CD4-positive, alpha-beta T cell treated with Interferon alpha-2 for 1 hour (primary cell): Measurements from ENCODE around the gene MGRN1.
A peak's percentile ranks its signal among the peaks of the same experiment; 100 is the strongest.

Experiments
- DNase-seq, 2 donors: peaks; one replicate each; pipeline ENCODE4 v3.0.0-alpha.2; 2020 to 2022

Gene MGRN1

DNA sequence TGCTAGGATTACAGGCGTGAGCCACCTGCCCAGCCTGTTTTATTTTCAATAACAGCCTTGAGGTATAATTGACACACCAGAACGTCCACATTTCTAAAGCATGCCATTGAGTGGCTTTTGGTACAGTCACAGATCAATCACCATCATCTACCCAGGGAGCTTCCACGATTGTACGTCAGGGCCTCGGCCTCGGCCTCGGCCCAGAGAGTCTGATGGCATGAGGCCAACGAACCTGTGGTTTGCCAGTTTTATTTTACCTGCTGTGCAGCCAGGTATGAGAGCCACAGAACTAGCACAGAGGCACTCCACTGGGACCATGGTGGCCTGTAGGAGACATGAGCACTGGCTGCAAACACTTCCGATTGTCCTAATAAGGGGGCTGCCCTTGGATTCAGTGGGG, 18.3 kb upstream of the MGRN1 start:
- DNase-seq = no peak

DNA sequence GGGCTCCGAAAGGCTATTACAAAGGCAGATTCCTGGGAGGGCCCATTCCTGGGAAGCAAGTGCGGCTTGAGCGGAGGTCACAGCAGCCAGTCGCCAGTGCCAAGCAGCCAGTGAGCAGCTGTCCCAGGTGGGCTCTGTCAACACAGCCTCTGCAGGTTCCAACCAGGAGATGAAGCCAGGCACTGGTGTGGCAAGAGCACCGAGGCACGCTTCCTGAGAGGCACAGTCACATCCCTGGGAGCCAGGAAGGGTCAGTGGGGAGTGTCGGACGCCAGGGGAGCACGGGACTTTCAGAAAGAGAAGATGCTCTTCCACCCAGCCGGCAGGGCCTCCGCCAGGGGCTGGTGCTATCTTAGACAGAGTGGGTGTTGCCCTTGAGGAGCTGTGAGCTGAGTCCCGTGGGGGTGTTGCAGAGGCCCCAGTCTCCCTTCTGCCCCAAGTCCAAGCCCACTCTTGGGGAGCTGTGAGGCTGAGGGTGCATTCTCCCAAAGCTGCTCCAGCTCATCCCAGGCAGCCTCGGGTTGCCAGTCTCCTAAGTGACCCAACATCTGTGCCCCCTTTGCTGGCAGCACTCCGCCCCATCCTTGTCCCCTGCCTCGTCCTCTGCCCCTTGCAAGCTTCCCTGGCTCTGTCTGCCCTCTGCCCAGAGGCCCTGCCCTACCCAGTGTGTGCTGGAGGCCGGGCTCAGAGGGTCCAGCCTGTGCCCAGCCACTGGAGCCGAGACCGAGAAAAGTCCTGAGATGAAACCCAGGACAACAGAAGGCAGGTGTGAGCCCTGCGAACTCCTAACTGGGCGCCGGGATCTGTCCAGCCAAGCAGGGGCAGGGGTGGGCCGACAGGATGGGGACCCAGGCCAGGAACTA, 16.6 kb upstream of the MGRN1 start:
- DNase-seq = no peak

DNA sequence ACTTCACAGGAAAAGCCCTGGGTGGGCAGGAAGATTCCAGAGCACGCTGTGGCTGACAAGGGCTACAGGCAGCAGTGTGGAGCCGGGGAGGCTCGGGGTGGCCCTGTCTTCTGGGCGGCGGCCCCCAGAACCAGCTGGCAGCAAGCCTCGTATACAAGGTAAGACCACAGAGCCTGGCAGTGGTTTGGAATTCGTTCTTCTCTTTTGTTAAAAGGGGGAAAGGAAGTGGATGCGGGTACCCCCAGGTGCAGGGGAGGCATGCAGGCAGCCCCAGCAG, 16.0 kb upstream of the MGRN1 start:
- DNase-seq = no peak

DNA sequence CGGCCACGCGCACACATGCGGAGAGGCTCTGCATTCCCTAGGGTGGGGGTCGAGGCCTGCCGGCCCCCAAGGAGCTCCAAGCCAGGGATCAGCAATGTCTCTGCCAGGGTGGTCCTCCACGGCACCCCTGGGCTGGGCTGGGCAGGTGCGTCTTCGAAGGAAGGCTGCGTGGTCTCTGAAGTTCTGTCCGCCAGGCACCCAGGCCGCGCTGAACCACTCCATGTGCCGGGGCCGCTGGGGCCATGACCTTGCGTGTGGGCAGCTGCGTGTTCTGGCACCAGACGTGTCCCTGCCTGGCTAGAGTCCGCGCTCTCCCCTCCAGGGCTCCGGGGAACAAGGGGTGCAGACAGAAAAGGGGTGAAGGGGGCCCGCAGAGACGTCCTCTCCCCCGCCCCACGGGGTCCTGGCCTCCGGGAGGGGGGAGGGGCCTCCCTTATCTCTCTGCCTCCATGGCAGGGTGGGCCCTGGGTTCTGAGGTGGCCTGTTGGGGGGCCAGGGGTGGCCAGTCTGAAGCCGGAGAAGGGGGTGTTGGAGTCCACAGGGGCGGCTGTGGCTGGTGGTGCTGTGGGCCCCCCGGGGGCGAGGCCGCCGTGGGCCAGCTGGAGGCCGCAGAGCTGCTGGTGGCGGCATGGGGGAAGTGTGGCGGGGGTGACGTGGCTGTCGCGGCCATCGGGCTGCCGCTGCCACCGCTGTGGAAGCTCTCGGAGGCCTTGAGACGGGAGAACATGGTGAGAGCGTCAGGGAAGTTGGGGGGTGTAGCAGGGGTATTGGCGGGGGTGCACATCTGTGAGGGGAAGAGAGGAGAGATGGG, 15.2 kb upstream of the MGRN1 start:
- no peak for DNase-seq

DNA sequence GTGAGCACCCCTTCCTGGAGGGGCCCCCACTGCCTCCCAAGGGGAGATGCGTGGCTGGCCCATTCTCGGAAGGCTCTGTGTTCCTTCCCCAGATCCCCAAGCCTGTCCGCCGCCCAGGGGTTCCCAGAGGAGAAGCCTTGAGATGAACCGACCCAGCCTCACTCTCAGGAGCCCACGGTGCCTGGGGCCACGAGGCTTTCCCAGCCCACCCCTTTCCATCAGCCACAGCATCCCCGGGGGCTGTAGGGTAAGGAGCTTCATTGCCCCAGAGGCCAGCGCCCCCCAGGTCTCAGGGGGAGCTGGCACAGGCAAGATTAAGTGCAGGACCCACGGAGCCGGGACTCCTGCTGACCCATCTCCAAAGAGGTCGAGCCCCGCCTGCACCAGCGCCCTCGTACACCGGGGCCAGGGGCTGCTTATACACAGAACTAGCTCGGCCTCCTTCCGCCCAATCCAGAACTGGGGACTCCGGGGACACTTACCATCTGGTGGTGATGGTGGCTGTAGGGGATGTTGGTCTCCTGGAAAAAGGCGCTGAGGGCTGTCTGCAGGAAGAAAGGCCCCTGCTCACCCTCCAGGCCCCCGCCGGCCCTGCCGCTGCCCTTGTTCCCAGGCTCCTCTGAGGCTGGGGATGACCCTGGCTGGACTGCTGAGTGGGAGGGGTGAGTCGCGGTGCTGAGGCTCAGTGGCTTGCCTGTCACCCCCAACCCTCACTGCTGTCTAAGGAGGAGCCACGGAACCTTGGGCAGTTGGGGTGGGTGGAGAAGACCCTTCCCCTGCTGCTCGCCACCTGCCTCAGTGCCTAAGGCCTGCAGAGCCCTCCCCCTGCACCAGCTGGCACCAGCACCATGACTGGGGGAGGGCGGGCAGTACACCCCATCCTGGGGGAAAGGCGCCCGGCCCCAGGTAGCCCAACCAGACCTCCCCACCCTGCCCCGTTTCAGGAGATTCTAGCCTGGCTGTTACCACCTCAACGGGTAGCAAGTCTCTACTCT, 14.3 kb upstream of the MGRN1 start:
- no peak for DNase-seq

DNA sequence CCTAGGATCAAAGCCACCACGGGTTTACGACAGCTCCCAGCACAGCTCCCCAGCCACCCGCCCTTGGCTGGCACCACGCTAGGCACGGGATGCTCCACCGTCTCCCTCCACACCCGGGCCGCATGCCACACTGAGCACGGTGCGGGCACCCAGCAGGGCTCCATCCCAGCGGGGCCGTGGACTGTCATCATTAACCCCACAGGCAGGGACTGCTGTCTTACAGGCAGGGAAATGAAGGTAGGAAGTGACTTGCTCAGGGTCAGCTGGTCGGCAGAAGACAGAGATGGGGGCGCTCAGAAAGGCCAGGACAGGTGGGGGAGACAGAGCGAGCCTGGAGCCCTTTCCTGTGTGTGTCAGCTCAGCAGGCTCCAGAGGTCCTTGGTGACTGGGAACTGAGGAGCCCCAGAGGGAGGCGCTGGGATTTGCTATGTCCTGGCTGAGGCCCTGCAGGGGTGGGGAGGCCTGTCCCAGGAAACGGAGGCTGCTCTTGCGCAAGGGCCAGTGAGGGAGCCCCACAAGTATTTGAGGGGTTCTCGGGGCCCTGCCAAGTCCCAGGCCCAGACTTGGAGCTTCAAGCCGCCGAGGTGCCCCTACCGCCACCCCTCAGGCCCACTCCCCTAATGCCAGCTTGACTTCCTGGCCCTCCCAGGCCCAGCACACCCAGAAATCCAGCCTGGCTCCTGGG, 13.1 kb upstream of the MGRN1 start:
- no peak for DNase-seq

DNA sequence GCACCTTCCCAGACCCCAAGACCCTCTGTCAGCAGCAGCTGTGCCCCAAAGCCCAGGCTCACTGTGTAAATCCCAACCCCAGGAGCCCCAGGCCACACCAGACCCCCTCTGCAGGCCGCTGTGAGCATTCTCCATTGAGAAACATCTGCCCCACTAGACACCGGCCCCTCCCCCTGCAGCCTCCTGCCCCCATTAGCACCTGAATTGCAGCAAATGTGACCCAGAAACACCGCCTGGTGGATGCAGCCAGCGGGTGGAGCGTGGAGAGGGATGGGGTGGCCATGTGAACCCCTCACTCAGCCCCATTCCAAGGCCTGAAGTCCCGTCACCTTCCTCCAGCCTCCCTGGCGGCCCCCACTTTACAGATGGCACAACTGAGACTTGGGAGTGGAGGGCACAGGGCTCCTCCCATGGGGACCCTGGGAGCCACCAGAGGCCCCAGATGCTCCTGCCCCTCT, 12.1 kb upstream of the MGRN1 start:
- DNase-seq = no peak

DNA sequence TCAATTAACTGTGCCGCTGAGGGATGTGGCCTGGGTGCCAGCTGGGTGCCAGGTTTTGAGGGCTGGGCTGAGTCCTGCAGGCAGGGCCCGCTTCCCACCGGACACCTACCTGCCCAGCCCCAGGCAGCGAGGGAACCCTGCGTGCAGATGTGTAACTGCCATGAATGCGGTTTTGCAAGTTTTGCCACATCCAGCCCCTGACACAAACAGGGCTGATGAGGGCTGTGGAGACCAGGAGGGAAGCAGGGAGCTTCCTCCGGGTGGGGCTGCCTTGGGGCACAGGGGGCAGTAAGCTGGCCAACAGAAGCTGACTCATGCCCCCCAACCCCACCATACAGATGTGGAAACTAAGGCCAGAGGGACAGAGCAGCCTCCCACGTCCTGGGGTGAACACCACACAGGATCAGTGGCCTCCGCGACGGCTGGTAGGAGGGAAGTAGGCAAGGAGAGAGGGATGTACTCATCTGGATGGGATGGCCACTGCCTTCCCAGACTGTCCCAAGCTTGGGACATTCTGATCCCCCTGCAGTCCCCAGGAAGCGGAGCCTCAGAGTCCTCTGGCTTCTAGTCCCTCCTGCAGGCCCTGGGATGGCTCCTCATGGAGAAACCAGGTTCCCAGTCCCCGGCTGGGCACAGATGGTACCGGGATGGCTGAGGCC, 11.5 kb upstream of the MGRN1 start:
- no peak for DNase-seq

DNA sequence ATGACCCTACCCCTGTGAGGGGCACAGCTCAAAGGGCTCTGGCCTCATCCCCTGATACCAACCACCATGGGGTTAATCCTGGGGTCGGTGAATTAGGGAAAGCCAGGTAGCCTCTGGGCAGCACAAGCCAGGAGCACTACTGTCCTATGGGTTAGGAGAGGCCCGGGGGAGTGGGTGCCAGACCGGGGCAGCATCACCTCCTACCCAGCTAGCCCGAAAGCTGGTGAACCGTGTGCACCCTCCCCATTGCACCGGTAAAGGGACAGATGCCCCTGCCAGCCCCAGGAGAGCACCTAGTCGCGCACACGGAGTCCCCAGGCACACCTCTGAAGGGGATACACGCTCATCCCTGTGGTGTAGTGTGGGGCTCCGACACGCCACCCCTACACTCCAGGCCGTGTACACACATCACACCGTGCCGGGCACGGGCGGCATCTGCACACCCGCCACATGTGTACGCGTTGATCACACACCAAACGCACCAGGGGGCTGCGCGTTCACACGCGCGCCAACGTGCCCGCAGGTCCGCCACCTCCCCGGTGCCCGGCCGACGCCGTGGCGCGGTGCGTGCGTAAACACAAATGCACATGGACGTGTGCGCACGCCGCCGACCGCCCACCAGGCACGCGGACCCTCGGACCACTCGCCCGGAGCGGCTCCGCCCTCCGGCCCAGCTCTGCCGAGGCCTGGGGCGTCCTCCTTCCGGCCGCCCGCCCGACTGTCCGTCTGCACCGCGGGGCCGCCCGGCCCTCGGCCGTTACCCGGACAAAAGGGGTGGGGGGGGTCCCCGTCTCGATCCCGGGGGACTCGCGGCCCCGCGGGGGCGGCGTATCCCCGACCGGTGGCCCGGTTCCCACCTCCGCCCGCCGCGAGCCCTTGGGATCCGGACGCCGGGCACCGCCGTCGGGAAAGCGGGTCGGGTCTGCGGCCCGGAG, 10.7 kb upstream of the MGRN1 start:
- DNase-seq = peak; percentile 12 to 29

DNA sequence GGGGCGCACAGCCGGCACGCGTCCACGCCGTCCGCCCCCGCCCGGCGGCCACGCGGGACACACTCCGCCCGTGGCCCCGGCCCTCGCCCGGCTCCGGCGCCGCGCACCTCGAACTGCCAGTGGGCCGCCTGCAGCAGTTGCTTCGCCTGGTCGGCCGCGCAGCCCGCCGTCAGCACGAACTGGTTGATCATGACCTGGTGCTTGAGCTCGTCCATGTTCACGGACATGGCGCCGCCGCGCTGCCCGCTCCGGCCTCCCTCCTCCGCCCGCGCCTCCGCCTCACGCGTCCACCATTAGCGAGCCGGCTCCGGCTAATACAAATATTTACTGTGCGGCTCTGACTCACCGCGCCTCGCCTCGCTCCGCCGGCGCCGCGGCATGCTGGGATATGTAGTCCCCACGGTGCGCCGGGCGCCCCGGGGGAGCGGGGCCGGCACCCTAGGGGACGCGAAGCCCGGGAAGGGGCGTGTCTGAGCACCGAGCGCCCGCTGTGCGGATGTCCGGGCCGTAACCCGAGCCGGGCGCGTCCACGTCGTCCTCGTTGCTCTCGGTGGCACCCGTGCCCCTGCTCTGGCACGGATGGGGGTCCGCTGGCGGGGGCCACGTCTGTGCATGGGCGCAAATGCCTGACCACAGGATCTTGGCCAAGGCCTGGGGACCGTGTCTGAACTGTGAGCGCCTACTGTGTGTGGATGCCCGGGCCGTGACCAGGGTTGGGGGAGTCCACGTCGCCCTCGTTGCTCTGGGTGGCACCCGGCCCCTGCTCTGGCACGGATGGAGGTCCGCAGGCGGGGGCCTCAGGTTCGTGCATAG, 9.8 kb upstream of the MGRN1 start, which contains the start of gene UBALD1:
Gene UBALD1 (minus strand): TSS at position 318 of the 813 bp plus-strand sequence. CDS start 91 bp downstream, at position 227.
- peak; percentile 80 to 85 for DNase-seq

DNA sequence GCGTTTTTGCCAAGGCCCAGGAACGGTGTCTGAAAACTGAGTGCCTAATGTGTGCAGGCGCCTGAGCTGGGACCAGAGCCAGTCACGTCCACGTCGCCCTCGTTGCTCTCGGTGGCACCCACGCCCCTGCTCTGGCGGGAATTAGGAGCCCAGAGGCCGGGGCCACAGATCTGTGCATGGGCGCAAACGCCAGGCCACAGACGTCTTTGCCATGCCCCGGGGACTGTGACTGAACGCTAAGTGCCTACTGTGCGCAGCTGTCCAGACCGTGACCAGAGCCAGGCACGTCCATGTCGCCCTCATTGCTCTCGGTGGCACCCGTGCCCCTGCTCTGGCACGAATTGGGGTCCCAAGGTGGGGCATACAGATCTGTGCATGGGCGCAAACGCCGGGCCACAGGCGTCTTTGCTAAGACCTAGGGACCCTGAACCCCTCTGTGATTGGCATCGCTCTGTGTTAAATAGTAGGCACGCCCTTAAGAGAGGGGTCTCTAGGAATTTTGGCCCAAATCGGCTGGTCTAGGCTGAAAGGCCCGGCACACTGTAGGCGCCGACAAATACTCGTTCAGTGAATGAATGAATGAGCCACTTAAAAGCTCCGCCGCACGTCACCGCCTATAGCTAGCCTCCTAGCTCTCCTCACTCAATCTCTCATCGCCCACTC, 9.1 kb upstream of the MGRN1 start:
- no peak for DNase-seq

DNA sequence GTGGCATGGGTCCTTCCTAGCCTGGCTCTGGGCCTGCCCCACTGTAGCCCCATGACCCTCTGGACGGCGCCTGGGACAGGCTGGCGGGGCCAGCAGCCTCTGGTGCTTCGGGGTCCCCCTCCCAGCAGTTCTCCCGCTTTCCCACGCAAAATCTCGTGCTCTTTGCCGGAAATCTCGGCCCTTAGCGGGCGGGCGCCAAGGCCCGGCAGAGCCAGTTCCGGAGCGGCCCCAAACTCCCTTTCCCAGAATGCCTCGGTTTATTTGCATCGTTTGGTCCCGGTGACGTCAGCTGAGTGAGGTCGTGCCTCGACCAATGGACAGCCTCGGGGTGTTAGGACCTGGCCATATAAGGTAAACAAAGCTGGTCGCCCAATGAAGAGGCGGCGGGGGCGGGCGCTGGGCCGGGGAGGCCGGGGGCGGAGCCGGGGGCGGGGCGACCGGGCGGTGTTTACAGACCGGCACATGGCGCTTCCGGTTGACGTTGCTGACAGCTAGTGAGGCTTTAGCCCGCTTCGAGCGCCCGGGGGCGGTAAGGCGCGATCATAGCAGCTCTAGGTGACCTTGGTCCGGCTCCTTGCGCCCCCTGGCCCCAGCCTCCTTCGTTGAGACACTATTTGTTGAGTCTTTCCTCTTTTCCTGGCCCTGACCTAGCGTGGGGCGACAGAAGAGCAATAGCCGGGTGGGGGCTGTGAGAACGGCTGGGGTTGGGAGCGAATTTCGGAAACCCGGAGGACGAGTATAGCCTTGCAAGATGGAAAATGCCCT, 8.4 kb upstream of the MGRN1 start:
- DNase-seq = peak; percentile 100

DNA sequence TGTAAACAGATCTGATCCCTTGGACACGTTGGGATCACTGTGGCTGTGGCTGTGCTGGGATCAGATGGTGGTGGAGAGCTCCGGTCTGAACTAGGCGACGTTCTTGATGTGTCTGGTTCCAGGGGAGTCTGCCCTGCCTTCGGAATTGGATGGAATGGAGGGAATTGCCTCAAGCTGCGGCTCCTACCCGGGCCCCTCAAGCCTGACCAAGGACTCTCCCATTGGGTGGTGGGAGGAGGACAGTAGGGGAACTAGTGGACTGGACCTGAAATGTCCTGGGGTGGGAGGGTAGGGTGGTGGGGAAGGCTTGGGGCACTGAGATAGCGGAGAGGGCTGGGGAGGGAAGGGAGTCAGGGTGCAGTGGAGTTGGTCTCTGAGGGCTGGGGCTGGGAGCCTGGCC, 6.7 kb upstream of the MGRN1 start:
- DNase-seq = no peak

DNA sequence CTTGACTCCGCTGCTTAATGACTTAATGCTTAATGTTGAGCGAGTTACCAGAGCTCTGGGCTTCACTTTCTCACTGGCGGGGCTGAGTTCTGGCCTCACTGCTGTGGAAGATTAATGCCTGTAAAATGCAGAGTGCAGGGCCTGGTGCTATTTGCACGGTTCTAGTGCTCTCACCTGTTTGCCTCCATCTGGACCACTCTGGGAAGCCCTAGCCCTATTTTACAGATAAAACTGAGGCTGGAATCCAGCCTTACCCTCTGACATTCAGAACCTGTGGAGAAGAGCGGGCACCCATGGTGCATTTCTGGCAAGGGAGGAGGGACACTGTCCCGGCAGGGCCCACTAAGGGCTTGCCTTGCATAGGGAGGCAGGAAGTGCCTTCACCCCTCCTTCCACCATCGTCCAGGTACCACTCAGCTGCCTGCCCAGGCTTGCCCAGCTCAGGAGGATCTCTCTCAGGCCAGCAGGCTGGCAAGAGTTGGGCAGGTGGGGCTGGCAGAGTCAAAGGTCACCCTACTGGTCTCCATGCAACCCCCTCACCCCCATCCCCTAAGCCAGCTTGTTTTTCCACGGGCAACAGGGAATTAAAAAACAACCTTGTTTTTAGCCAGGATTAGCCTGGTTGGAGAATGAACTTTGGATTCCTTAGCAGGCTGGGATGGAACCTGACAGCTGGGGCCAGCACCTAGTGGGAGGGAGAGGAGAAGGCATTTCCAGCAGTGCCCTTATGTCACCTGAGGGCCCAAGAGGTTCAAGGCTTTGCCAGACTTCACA, 5.8 kb upstream of the MGRN1 start:
- DNase-seq = no peak

DNA sequence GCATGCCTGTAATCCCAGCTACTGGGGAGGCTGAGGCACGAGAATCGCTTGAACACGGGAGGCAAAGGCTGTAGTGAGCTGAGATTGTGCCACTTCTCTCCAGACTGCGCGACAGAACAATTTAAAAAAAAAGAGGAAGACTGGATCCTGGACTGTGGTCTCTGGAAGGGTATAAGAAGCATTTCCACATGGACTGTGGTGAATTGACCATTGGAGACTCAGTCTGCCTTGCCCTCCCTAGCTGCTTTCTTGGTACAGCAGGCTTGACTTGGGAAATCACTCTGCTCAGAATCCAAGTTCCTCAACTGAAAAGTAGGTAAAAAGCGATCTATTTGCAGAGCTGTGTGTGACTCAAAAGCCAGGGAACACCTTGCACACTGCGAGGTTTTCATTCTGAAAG, 1.0 kb upstream of the MGRN1 start:
- DNase-seq = no peak

DNA sequence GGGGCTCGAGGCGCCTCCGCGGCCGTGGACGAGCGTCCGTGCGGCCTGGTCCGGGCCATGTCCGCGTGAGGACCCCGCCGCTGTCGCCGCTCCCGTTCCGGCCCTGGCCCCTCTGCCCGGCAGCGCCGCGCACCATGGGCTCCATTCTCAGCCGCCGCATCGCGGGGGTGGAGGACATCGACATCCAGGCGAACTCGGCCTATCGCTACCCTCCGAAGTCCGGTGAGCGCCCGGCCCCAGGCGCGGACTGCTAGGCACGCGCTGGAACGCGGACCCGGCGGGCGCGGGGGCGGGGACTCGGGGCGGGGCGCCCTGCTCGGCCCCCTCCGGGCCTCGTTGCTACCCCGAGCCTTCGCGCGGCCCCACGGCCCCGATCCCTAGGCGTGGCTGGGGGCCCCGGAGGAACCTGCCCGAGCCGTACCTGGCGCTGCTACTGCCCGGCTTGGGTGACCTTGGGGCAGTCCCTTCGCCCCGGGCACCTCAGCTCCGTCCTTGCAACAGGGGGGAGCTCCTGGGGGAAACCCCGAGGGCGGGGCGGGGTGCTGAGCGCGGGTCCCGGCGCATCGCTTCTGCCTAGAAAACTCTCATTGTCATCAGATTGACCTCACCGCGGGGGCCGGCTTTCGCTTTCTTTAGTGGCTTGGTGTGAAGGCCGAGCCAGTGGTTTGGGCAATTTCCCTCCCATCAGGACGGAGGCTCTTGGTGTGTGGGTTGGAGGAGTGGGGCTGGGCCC, 367 bp downstream of the MGRN1 start:
- peak; percentile 77 to 81 for DNase-seq
